Fibroblast of the aortic adventitia (primary cell): ENCODE data around the gene SRPK1. TPM values are rescaled to one million over a fixed set of nuclear protein-coding genes. Genes with fewer than 3 reads are reported as not detected.

Source experiments
- DNase-seq: peaks from one replicate; pipeline ENCODE4 v3.0.0-alpha.2; 2010; ENCODE audit warnings: low read depth
- H3K4me3 ChIP-seq: 2 replicates; pipeline ENCODE4 v1.5.1; 2011; ENCODE audit warnings: low read depth, mild to moderate bottlenecking, control low read depth, low read length, moderate library complexity
- CTCF ChIP-seq: IDR thresholded peaks from 2 replicates; pipeline ENCODE4 v1.5.1; 2011; ENCODE audit warnings: mild to moderate bottlenecking, low read length, control low read depth, inconsistent platforms; ENCODE audit not compliant: insufficient read depth
- total RNA-seq: library from RNA; depleted of rRNA; stranded (reverse); fragments of >200 nt; gene quantifications from 2 replicates; pipeline ENCODE4 v1.2.3, GENCODE V29; 2012; ENCODE audit warnings: low replicate concordance

Gene SRPK1
- total RNA-seq, 1 donor, result 86.9 TPM

- no peak overlapping the region for H3K4me3 ChIP-seq
- no peak for TF ChIP-seq CTCF
- DNase-seq, result no peak
Measured at GRCh38 chr6:35850208-35850607, 70.7 kb downstream of the SRPK1 start.

GRCh38 chr6:35844290-35844689 lies 76.6 kb downstream of the SRPK1 start:
- TF ChIP-seq CTCF, result no peak
- DNase-seq, result no peak
- H3K4me3 ChIP-seq, result no peak overlapping the region

GRCh38 chr6:35842381-35842780 lies 78.5 kb downstream of the SRPK1 start:
- TF ChIP-seq CTCF, result no peak
- DNase-seq, result no peak
- H3K4me3 ChIP-seq, result no peak overlapping the region

- no peak for DNase-seq
- H3K4me3 ChIP-seq, result no peak overlapping the region
- TF ChIP-seq CTCF, result no peak
Measured at GRCh38 chr6:35839019-35839418, 81.9 kb downstream of the SRPK1 start.

GRCh38 chr6:35833536-35833935 lies 87.4 kb downstream of the SRPK1 start:
- DNase-seq, result no peak

GRCh38 chr6:35831257-35832007 lies 89.5 kb downstream of the SRPK1 start:
- no peak for DNase-seq

More at GRCh38 chr6:35833536-35833935, 87.4 kb downstream of the SRPK1 start:
- no peak for TF ChIP-seq CTCF
- no peak overlapping the region for H3K4me3 ChIP-seq

More at GRCh38 chr6:35831257-35832007, 89.5 kb downstream of the SRPK1 start:
- no peak for TF ChIP-seq CTCF
- no peak overlapping the region for H3K4me3 ChIP-seq
